ENCODE measurements around the gene DSCAML1.

- TF ChIP-seq, protein P1, sequence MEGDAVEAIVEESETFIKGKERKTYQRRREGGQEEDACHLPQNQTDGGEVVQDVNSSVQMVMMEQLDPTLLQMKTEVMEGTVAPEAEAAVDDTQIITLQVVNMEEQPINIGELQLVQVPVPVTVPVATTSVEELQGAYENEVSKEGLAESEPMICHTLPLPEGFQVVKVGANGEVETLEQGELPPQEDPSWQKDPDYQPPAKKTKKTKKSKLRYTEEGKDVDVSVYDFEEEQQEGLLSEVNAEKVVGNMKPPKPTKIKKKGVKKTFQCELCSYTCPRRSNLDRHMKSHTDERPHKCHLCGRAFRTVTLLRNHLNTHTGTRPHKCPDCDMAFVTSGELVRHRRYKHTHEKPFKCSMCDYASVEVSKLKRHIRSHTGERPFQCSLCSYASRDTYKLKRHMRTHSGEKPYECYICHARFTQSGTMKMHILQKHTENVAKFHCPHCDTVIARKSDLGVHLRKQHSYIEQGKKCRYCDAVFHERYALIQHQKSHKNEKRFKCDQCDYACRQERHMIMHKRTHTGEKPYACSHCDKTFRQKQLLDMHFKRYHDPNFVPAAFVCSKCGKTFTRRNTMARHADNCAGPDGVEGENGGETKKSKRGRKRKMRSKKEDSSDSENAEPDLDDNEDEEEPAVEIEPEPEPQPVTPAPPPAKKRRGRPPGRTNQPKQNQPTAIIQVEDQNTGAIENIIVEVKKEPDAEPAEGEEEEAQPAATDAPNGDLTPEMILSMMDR (IDR thresholded peaks at IDR 0.05 in 2 of 3, conservative IDR thresholded peaks at IDR 0.05 in 1 of 3; ENCODE audit: insufficient read depth in 2 of 3, low read depth in 1 of 3, low read length in 3 of 3) = no peak
- TF ChIP-seq POLR2AphosphoS2 (IDR thresholded peaks at IDR 0.05; ENCODE audit: low read length) (no peak), CBFA2T2 (conservative IDR thresholded peaks at IDR 0.05) (no peak), ZNF274 (IDR thresholded peaks at IDR 0.05; ENCODE audit: borderline replicate concordance, low read depth, low read length) (no peak), FOXA1 (IDR thresholded peaks at IDR 0.05; ENCODE audit: borderline replicate concordance) (no peak), FOXA3 (CRISPR knock-in tag; conservative IDR thresholded peaks at IDR 0.05 in 1 of 2, IDR thresholded peaks at IDR 0.05 in 1 of 2) (no peak)
Observed at GRCh38 chr11:117439256-117439655, 357.8 kb downstream of the DSCAML1 start.

Data from K562 (cell line).